Frontal cortex (tissue), 4 donors: ENCODE data around the gene FXR1. TPM values are rescaled to one million over a fixed set of nuclear protein-coding genes. Genes with fewer than 3 reads are reported as not detected.
"Not testable (repeated sequence)": the region's sequence is repeated elsewhere in the genome, so short reads cannot be mapped to it uniquely, and the experiment has no call there.

Source experiments
- DNase-seq, 2 donors: peaks; one replicate each; pipeline ENCODE4 v3.0.0; 2012; ENCODE audit warnings: low spot score in 2 of 2
- FAIRE-seq: peaks from 2 replicates; lab custom pipeline; 2012; peaks lifted over from hg19 to GRCh38; lab: Jason Lieb, UNC
- total RNA-seq: library from RNA; depleted of rRNA; stranded (reverse); fragments of >200 nt; gene quantifications from one replicate; pipeline ENCODE4 v1.2.3, GENCODE V29; 2014
- donor health status: control.
- donor health status: control.
- donor health status: control.

FXR1 gene
- total RNA-seq, result 142 TPM

DNA sequence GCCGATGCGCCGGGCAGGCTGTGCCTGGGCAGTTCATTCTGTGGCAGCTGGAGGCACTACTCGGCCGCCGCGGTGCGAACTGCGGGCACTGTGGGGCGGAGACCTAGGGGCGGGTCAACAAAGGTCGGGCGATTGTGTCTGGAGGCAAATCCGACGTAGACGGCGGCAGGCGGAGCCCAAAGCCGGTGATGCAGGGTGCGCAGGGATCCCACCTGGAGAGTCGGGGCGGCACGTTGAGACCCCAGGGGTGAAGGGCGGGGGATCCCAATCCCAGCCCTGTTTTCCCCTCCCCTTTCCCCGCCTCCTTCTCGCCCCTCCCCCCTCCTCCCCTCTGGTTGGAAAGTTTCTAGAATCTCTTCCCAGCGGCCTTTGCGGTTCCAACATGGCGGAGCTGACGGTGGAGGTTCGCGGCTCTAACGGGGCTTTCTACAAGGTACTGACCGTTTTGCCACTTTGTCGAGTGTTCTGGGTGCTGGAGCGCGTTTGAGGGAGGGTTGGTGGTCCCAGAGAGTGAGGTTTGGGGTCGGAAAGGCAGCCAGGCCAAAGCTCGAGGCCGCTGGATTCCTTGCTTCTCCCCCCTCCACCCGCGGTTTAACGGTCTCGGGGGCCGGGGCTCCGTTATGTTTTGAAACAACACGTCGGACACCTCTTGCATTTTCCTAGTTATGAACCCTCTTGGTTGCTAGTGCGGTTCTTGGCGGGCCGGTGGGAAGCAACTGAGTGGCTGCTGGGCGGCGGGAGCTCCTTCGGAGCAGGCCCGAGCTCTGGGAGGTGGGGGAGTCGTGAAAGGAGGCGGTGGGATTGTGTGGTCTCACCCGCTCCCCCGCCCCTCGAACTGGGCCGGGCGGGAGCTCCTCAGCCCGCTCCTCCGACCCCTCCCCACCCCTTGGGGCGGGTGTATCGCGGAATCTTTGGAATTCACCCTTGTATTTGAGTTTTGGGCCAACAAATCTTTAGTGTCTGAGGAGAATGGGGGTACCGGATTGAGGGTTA, at the start of gene FXR1:
Gene FXR1 (plus strand): TSS at position 367 of the 993 bp plus-strand sequence. CDS start 16 bp downstream, at position 383.
- DNase-seq (peak; percentile 70 to 81), FAIRE-seq (no peak)

DNA sequence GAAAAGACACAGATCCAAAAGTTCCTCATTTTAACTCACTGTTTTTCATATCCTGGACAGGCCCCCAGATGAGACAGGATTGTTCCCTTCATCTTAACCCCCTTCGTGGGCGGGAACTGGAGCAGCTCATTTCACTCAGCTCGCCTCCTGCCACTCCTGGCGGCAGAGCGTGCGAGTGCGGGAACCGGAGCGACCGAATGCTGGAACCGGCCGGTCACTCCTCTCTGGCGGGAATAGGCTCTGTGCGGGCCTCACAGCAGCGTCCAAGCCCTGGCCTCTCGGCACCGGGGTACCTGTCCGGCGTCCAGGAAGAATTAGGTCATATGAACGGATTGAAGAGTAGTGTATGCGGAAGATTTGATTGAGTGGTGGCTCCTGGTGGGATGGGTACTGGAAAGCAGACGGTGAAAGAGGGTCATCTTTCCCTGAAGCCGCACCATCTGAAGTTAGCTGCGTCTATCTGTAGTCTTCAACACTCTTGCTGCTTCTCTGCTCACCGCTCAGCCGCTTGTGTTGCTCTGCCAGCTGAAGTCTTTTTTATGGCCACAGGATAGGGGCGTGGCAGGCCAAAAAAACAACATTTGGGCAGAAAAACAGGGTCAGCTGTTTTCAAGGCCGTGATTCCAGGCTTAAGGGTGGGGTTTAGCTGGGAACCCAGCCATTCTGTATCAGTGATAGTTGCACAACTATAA, 42.3 kb upstream of the FXR1 start:
- FAIRE-seq, result no peak
- DNase-seq, result no peak

DNA sequence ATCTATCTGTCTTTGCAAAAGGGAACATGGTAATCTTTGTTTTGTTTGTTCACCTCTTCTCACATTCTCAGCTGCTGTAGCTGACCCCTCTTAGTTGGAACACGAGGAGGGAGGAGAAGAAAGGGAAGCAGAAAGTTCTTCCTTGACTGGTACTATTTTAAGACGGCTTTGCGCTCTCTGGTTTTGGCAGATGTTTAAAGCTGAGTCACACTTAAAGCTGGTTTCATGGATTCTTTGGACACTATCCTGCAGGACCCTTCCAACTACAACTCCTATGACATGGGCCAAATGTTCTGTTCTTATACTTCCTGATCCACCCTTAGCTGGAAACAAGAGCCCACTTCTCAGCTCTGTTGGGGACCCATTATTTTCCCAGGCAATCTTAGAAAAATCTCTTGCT, 40.6 kb upstream of the FXR1 start:
- FAIRE-seq, result no peak
- DNase-seq, result no peak

DNA sequence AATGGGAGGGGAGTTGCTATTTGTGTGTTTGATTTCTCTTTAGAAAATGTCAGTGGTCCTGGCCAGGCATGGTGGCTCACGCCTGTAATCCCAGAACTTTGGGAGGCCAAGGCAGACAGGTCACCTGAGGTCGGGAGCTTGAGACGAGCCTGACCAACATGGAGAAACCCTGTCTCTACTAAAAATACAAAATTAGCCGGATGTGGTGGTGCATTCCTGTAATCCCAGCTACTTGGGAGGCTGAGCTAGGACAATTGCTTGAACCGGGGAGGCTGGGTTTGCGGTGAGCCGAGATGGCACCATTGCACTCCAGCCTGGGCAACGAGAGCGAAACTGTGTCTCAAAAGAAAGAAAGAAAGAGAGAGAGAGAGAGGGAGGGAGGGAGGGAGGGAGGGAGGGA, 40.0 kb upstream of the FXR1 start:
- not testable (repeated sequence) for FAIRE-seq, DNase-seq

DNA sequence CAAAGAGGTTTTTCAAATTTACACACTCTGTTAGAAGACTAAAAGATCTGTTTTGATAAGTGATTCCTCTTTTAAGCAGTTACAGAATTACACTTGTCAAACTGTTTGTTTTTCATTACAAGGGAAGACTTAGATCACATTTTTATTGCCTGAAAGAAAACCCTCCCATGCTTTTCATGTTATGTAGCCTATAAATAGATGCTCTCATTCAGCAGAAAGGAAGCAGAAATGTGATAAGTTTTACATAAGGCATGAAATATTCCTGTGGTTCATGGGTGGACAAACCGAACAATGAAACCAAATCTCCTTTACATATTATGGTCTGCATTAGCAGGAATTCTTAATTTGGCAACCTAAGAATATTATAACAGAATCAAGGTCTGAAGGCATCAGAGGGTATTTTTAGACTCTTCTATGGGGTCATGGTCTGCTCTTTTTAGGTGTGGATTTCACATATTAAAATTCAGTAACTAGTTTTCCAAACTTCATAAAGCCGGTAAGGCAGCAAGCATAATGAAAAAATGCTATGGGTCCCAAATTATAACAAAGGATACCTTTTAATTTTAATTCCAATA, 37.3 kb upstream of the FXR1 start:
- DNase-seq (no peak), FAIRE-seq (no peak)

DNA sequence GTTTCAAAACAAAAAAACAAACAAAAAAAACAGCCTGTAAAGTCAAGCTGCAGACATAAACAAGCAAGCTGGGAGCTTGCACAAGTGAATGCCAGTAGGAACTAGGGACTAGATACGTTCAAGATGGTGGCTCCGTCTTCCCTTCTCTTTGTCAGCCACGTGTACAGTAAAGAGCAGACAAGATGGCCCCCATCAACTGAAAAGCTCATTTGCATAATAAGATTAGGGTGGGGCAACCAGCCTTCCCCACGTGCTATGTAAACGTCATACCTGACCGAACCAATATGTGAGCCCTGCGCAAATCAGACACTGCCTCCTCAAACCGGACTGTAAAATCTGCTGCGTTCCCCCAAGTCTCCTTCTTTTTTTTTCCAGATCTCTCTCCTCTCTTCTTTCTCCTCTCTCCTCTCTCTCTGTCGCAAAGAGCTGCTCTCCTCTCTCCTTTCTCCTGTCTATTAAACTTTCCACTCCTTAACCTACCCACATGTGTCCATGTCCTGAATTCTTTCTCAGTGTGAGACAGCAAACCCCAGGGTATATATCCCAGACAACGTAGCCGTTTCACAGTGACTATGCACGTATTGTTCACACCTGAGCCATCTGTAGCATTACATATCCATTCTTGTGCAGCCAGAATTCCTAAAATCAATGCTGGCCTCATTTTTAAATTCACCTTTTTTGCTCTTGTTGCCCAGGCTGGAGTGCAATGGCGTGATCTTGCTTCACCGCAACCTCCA, 31.2 kb upstream of the FXR1 start:
- FAIRE-seq, result no peak
- DNase-seq, result no peak

DNA sequence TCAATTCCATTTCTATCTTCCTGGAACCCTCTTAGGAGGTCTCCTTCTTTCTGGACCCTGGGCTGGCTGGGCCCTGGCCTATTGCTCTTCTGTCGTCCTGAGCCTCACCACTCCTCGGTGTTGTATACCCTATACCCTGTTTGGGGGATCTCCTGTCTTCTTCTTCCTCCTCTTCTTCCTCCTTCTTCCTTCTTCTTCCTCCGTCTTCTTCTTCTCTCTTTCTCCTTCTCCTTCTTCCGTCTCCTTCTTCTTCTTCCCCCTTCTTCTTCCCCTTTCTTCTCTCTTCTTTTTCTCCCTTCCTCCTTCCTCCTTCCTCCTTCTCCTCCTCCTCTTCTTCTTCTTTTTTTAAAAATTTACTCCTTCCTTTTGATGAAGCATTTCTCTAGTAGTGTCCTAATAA, 30.4 kb upstream of the FXR1 start:
- no peak for FAIRE-seq
- no peak for DNase-seq

DNA sequence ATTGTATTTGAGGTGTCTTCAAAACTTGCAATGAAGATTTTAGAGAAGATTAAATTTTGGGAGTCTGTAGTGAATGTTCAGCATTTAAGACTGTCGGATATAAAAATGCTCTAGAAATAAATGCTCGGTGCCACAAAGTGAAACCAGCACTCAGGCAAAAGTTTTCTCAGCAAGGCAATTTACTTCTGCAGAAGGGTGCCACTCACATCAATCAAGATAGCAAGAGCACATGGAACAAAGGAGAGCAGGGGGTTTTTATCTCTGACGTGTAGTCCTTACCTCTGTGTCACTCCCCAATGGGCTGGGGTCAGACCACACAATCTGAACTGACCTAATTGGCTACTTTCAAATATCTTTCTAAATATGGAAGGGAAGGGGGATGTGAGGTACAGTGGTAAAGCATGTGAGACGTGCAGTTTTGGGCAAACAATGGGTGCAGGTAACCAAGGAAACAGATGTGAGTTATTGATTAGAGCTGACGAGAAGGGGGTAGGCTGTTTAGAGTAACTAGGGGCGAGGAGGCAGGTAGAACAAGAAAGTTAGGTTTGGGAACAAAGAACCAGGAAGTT, 23.4 kb upstream of the FXR1 start:
- DNase-seq, result no peak
- FAIRE-seq, result no peak

DNA sequence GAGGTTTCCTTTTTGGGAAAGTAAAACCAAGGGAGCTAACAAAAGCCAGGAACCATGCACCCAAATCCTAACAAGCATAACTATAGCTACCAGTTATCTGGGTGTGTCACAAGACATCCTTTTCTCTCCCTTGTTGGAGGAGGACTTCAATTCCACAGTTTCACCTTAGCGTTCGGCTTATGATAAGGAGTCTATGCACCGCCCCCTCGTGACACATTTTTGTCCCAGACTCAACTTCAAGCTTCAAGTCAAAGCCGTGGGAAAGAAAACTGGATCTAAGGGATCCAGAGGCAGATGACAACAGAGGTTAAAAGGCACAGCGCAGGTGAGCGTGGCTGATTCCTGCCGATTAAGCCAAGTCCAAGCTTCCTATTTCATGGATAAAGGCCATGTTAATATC, 13.9 kb upstream of the FXR1 start:
- FAIRE-seq (no peak), DNase-seq (no peak)

DNA sequence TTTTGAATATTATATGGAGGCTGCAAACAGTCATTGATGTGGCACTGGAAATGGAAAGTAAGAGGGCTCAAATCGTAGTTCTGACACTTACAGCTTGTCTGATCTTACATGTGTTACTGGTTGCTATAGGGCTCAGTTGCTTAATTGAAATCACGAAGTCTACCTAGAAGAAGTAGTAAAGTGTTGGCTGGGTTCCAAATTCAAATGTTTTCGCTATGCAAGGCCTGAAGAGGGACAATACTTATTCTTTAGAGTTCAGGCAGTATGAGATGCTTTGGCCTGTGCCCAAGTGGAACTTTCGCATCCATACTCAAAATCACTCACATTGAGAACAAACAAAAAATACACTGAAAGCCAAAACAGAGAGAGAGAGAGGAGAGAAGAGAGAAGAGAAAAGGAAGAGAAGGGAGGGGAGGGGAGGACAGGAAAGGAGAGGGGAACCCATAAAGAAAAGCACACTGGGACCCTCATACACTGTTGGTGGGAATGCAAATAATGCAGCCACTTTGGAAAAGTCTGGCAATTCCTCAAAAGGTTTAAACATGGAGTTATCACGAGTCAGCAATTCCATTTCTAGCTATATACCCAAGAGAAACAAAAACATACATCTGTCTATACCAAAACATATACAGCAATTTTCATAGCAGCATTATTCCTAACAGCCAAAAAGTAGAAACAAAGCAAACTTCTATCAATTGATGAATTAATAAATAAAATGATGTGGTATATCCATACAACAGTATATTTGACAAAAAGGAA, 2.9 kb upstream of the FXR1 start:
- FAIRE-seq, result no peak
- DNase-seq, result no peak

DNA sequence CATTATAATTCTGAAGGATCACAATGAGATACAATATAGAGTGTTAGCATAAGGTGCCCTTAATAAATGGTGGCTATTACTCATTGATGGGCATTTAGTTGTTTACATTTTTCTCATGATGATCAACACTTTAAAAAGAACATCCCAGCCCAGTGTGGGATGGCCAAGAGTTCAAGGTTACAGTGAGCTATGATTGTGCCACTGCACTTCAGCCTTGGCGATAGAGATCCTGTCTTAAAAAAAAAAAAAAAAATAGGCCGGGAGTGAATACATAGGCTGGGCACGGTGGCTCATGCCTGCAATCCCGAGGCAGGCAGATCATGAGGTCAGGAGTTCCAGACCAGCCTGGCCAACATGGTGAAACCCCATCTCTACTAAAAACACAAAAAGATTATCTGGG, 1.6 kb upstream of the FXR1 start:
- FAIRE-seq (no peak), DNase-seq (no peak)

DNA sequence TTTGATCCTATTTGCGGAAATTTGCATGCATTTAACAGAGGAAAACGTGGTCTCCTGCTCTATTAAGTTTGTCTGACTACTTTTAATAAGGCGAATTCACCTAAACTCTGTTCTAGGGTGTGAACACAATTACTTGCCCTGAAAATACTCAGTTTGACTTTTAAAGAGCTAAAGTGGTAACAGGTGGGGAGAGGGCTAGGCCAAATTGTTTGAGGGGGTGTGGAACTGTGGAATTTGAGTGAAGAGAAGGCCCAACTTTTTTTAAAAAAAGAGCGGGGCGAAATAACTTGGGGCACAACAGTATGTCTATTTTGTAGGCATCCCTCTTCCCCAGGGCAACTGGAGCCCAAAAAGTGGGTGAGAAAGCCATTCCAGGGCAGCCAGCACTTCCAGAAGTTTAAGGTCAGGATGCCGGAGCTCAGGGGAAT, 580 bp upstream of the FXR1 start:
- DNase-seq (no peak), FAIRE-seq (no peak)

DNA sequence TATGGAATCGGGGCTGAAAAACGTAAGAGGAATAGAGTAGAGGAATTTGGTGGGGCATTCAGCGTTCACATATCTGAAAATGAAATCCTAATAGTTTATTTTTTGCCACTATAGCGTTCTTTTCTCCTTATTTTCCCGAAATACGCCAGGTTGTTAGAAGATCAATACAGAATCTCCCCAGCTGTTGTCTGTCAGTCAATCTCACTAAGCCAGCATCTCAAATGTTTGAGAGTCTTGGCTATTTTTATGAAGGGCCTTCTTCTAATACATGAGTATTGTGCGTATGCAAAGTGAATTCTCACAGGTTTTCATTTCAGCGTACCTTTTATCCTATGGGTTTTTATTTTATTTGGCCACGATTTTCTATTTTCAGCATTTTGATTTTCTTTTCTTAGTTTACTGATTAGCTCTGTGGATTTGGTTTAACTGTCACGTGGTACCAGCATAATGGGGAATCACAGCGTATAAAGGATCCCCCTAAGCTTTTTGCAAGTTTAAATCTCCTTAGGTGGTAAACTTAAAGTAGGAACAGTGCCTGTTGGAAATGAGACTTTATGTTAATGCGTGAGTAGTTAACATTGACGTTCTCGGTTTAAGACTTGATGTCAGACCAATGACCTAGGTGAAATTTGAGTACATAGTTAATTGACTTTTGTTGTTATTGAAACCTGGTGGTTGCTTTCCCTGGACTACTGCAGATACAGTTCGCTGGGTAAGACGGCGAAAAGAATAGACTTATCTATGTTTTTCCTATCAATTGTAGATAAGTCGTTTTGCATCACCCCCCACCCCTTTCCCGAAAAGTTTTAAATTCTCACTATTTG, 1.3 kb downstream of the FXR1 start:
- FAIRE-seq, result no peak

DNA sequence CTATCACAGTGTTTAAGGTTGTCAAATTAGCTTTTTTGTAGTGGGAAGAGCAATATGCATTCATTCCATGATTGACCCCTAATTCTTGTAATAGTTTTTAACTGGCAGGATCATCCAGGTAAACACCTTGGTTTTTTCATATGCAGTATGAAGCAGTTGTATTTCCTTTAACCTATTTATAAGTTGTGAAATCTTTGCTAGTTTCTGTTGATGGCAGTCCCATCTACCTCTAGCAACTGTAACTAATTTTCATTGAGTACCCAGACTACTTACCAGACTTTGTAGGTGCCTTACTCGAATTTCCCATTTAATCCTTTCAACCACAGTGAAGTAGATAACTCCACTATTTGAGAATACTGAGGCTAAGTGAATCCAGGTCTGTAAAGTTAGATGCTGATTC, 6.1 kb downstream of the FXR1 start:
- FAIRE-seq (no peak), DNase-seq (no peak)

More for the DNA sequence above, 1.3 kb downstream of the FXR1 start:
- no peak for DNase-seq

DNA sequence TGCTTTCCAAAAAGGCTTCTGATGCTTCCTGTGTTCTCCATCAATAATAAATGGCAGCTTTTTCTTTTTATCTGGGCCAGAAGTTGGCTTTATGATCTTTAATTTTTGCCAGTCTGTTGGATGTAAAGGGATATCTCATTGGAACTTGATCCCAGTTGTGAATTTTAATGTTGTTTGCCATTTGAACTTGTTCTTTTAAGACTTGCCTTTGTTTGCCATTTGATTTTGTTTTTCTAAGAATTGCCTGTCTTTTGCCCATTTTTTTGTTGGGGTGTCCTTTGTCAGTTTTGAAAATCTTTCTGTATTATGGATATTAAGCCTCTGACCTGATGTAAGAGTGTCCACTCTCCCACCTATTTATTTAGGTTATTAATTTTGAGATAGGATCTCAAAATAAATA, 9.8 kb downstream of the FXR1 start:
- no peak for DNase-seq
- FAIRE-seq, result no peak

DNA sequence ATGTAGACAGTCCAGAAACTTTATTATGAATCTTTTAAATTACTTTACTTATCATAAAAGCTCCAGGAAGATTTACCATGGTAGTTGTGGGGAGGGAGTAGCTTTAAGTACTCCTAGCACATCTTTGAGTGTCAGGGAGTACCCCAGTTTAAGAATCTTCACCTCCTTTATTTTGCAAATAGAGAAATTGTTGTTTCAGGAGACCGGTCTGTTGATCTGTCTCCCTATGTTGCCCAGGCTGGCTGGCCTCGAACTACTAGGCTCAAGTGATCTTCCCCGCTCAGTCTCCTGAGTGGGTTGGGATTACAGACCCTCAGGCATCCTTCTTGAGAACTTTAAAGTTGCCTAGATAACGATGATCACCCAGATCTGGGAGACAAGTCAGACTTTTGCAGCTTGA, 11.1 kb downstream of the FXR1 start:
- FAIRE-seq (no peak), DNase-seq (no peak)

DNA sequence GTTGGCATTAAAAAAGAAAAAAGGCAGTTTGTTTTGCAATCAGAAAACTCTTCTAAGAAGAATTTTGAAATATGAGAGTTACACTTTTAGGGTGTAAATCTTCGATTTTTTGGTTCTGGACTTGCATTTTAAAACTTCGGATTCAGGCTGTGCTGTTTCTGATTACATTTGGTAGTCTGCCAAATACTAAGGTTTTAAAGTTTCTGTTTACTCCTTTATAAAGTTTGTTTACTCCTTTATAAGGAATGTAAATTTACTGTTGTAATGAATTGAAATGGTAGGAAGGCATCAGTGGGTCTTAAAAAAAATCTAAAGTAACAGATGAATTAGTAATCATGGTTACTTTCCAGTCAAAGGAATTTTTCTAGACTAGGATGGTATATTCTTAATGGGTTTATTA, 14.1 kb downstream of the FXR1 start:
- DNase-seq (no peak), FAIRE-seq (no peak)

DNA sequence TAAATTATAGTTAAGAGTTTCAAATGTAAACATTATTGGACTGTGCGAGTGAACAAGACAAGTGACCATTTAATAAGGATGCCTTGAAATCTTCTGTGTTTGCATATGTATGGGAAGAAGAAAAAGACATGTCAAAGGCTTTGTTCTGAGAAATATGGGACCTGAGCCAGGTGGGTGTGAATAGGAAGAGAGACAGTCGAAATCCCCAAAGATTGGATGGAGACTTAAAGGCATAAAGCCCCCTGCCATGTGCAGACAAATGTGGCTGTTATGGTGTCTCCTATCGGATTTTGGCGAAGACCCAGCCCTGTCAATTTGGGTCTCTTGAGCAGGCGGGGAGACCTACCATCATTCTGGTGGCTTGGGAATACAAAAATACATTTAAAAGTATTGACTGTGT, 16.9 kb downstream of the FXR1 start:
- no peak for FAIRE-seq
- no peak for DNase-seq
